ENCODE results near the gene FAM193A.

FAM193A gene

GRCh38 chr4:2536193-2537010 lies at the start of gene FAM193A:
Gene FAM193A, plus strand, starts transcription at chr4:2536647. Its CDS starts 269 bp downstream, at chr4:2536916.
- POLR2A ChIA-PET: interaction anchor here (0.6 to 1.6 kb wide), 7 partner anchors 10 to 274 kb away, joined by 3 to 6 read pairs (median 3); partner anchors contain the start of genes MXD4 and RNF4
- CTCF ChIA-PET: interaction anchor here (1.1 to 1.9 kb wide), 4 partner anchors 10 to 283 kb away, joined by 3 to 5 read pairs (median 3); no protein-coding TSS in a partner anchor
- TF ChIP-seq CTCF (IDR thresholded peaks at IDR 0.05; ENCODE audit: control extremely low read depth, extremely low read depth, low read depth, missing control alignments): no peak
- DNase-seq (ENCODE audit: extremely low spot score): peak; percentile 95

- CTCF ChIA-PET: interaction anchor here (0.8 to 2.5 kb wide), 5 partner anchors 9 to 267 kb away, joined by 3 to 14 read pairs (median 4); no protein-coding TSS in a partner anchor
- DNase-seq (ENCODE audit: extremely low spot score): no peak
Measured at GRCh38 chr4:2486981-2487380, 49.5 kb upstream of the FAM193A start.

GRCh38 chr4:2487632-2488031 lies 48.8 kb upstream of the FAM193A start:
- no peak for TF ChIP-seq CTCF (IDR thresholded peaks at IDR 0.05; ENCODE audit: control extremely low read depth, extremely low read depth, low read depth, missing control alignments)
- POLR2A ChIA-PET: interaction anchor here (0.6 to 1.5 kb wide), 2 partner anchors 23 to 61 kb away, joined by 4 read pairs; no protein-coding TSS in a partner anchor
- DNase-seq (ENCODE audit: extremely low spot score): peak; percentile 75
- CTCF ChIA-PET: interaction anchor here (0.8 to 1.3 kb wide), 5 partner anchors 16 to 267 kb away, joined by 3 to 5 read pairs (median 3); no protein-coding TSS in a partner anchor

More at GRCh38 chr4:2486981-2487380, 49.5 kb upstream of the FAM193A start:
- POLR2A ChIA-PET: interaction anchor here (1.0 to 1.5 kb wide), 2 partner anchors 16 to 23 kb away, joined by 3 to 4 read pairs; no protein-coding TSS in a partner anchor
- TF ChIP-seq CTCF (IDR thresholded peaks at IDR 0.05; ENCODE audit: control extremely low read depth, extremely low read depth, low read depth, missing control alignments): no peak

GRCh38 chr4:2489081-2489805 lies 47.2 kb upstream of the FAM193A start:
- POLR2A ChIA-PET: no interaction called here
- no peak for TF ChIP-seq CTCF (IDR thresholded peaks at IDR 0.05; ENCODE audit: control extremely low read depth, extremely low read depth, low read depth, missing control alignments)
- DNase-seq (ENCODE audit: extremely low spot score): no peak
- CTCF ChIA-PET: no interaction called here

GRCh38 chr4:2489841-2490552 lies 46.5 kb upstream of the FAM193A start:
- no peak for DNase-seq (ENCODE audit: extremely low spot score)
- no peak for TF ChIP-seq CTCF (IDR thresholded peaks at IDR 0.05; ENCODE audit: control extremely low read depth, extremely low read depth, low read depth, missing control alignments)
- CTCF ChIA-PET: interaction anchor here (3.6 kb wide), 1 partner anchor 13 kb away, joined by 13 read pairs; no protein-coding TSS in a partner anchor
- POLR2A ChIA-PET: no interaction called here

All from GM10248 (cell line).